Fibroblast of skin of back (primary cell): Measurements from ENCODE around the gene FOXO1.

Source experiments
- DNase-seq: peaks from one replicate; pipeline ENCODE4 v3.0.0-alpha.2; 2013

FOXO1 gene

DNA sequence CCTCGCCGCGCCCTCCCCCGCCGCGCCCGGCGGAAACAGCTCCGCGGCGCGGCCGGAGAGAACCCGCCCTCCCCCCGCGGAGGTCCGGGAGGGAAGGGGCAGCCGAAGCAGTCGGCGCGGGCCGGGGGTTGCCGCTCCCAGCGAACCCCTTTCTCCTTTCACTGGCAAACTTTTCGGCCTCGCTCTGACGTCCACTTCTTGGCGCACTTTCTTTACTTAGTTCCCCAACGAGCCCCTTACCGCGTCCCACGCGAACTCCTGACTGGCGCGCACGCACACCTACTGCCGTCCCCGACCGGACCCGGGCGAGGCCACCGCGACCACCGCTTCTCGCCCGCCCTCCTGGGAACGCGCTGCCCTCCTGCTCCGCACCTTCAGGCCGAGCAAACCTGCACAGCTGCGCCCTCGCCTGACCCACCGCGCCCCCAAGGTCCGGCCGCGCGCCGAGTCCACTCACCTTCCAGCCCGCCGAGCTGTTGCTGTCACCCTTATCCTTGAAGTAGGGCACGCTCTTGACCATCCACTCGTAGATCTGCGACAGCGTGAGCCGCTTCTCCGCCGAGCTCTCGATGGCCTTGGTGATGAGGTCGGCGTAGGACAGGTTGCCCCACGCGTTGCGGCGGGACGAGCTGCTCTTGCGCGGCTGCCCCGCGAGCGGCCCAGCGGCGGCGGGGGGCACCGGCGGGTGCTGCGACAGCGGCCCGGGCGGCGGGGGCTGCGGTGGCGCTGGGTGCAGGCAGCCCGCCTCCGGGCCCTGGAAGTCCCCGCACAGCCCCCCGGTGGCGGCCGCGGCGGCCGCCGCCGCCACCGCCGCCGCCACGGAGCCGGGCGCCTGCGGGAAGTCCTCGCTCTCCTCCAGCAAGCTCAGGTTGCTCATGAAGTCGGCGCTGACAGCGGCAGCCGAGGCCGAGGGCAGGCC, 1.1 kb downstream of the FOXO1 start:
- peak; percentile 30 for DNase-seq

DNA sequence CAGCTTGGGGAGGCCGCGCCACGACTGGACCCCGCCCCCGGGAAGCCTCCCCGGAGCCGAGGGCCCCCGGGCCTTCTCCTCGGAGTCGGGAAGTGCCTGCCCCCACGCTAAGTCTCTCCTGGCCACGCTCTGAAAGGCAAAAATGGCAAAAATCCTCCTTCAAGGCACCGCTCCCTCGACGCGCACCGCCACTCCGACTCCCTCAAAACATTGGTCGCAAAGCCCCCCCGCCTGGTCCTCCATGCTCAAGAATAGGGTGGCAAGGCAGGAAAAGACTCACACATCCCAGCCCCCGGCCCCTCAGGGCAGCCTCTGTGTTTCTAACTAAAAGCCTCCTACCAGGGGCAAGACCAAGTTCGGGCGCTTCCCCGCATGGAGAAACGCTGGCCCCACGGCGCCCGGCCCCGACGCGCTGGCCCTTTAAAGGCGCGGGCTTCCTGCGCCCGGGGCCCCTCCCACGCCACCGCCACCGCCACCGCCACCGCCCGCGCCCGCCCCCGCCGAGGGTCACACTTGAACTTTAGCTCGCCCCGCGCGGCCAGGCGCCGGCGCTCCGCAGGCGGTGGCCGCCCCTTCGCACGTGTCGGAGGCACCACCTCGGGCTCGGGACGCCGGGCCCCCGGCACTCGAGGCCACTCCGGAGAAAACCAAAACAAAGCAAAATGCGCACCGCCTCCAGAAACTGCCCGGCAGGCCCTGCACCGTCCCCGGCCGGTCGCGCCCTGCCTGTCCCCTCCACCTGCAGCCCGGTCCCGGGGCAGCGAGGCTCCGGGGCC, 1.9 kb downstream of the FOXO1 start:
- DNase-seq, result peak; percentile 41

DNA sequence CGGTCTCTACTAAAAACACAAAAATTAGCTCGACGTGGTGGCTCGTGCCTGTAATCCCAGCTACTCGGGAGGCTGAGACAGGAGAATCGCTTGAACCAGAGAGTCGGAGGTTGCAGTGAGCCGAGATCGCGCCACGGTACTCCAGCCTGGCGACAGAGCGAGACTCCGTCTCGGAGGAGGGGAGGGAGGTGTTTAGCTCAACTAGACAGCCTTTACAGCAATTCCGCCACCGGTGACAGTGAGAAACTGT, 2.4 kb downstream of the FOXO1 start:
- peak; percentile 30 for DNase-seq

DNA sequence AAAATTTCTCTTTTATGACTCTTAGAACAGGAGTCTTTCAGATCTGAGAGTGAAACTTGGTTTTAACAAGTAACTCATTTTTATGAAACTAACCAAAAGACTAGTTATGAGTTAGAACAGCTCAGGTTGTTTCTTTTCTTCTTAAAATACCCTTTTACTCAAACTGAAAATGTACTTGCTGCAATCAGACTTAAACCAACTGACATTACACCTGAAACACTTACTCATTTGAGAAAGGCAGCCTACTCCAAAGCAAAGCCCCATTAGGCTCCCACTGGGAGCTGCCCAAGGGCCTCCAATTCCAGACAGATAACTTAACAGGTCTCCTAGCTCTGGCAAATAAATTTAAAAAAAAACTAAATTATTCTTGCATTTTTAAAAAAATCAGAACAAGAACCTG, 3.6 kb downstream of the FOXO1 start:
- DNase-seq, result no peak

DNA sequence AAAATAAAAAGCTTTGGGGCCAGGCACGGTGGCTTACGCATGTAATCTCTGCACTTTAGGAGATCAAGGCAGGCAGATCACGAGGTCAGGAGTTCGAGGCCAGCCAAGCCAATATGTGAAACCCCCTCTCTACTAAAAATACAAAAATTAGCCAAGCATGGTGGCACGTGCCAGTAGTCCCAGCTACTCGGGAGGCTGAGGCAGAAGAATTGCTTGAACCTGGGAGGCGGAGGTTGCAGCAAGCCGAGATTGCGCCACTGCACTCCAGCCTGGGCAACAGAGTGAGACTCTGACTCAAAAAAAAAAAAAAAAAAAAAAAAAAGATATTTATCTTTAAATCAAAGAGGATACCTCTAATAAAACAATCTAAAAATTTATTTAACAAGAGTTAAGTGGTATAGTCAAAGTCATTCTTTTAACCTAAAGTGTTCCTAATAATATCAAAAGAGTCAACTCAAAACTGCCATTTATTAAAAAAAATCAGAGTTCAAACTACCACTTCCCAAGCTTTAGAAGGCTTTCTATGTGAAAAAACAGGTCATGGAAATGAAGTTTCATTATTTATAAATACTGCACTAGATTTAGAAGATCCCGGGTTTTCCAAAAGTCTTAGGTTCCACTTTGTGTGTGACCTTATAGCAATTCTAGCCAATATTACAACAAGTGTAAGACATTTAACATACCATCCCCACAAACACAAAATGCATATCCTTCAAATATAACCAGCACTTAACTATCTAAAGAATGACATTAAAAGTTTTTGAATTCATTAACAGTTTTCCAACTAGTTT, 4.4 kb downstream of the FOXO1 start:
- no peak for DNase-seq

DNA sequence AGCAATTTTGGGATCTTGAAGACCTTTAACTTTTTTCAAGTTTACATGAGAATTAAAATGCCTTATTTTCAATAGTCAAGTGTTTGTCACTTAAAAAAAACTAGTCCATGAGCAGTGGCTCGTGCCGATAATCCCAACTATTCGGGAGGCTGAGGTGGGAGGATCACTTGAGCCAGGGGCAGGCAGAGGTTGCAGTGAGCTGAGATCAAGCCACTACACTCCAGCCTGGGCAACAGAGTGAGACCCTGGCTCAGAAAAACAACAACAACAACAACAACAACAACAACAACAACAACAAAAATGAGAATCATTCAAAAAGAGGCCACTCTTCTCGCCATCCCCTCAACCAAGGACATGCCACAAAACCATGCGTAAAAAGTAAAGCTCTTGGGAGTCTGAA, 5.7 kb downstream of the FOXO1 start:
- DNase-seq, result no peak

DNA sequence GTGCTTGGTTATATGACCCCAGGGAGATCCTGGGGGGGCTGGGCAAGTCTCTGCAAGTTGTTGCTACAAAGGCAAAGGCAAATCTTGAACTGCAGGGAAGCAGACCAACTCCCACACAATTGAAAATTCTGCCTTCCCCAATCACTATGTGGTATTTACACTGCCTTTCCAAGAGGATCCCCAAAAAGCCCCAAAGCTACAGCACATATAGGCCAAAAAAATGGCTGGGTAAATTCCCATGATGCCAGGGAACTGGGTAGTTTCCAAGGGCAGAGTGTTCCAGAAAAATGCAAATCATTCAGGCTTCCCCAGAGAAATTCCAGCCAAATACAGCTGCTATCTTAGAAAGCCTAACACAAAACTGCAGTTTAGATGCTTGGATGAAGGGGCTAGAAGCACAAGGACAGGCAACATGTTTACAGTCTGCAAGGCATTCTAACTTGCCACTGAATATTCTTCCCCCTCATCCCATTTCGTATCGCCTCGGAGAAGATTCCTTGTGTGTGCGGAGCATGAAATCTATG, 6.2 kb downstream of the FOXO1 start:
- peak; percentile 21 for DNase-seq

DNA sequence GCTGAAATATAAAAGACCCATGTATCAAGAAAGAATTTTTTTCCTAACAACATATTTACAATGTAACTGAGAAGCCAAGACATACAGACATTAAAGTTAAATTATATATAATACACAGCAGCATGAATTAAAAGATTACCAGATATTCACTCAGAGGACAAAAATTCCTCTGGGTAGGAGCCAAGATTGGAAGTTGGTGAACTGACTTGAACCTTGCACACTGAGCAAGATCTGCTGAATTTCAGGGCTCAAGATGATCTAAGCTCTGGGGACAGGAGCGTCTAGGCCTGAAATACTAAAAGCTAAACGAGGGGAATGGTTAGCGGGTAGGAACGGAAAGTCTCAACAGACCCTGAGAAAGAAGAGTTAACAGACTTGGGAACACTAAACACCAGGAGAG, 8.5 kb downstream of the FOXO1 start:
- DNase-seq, result peak; percentile 37

DNA sequence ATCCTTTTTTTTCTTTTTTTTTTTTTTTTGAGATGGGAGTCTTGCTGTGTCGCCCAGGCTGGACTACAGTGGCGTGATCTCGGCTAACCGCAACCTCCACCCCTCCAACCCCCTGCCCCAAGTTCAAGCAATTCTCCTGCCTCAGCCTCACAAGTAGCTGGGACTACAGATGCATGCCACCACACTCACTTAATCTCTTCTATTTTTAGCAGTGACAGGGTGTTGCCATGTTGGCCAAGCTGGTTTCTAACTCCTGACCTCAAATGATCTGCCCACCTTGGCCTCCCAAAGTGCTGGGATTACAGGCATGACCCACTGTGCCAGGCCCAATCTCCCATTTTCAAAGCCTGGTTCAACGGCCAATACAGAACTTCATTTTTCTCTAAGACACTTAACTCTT, 9.1 kb downstream of the FOXO1 start:
- DNase-seq, result no peak

DNA sequence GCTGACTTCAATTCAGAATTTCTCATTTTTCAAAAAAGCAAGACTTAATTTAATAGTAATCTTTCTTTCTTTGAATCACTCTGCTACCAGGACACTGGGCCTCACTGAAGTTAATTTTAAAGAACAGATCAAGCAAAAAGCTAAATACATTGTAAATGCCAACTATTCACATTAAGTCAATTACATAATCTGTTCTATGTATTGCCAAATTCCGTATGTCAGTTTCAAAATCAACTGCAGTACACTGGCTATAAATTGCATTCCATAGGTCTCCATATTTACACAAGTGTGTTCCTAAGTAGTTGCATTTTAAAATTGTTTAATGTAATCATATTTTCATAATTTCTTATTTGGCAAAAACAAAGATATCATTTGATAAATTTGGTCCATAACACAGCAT, 10.1 kb downstream of the FOXO1 start:
- DNase-seq, result no peak

DNA sequence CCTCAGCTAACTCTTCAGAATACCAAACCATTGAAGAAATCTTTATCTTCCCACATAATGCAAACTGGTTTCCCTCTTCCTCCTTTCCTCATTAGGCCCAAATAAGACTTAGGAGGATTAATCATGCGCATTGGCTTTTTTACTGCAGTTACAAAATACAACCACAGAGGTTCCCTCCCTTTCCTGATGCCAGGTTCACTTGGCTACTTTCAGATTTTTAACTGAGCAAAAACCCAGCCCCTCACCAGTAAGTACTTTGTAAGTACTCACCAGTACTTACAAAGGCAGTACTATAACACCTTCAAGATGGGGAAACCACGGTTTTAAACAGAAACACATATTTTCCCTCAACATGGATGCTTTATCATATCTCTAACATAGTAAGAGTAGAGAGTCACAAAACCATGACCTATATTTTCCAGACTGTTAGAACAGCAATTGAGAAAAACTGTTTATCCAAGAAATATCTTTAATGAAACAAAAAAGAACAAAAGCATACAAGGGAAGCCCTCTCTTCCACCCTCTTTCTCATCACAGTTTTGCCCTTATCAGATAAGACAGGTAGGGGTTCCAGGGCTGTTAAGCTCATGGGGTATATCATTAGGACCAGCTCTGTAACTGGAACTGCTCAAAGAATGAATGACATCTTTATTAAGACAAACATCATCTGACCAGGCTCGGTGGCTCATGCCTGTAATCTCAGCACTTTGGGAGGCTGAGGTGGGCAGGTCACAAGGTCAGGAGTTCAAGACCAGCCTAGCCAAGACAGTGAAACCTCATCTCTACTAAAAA, 12.7 kb downstream of the FOXO1 start:
- DNase-seq, result peak; percentile 12

DNA sequence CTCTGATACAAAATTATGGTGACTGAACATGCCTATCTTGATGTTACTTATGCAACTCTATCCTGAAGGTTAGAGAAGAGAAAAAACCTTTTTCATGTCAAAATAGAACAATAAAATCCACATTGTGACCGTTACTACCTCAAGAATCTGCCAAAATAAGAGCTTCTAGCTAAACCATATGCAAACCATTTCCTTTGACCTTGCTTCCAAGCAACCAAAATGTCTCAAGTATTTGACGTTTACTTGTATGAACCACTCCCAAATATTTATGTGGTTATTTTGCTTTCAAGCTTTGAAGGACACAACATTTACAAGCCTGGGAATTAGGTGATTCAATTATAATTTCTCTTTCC, 13.9 kb downstream of the FOXO1 start:
- no peak for DNase-seq

DNA sequence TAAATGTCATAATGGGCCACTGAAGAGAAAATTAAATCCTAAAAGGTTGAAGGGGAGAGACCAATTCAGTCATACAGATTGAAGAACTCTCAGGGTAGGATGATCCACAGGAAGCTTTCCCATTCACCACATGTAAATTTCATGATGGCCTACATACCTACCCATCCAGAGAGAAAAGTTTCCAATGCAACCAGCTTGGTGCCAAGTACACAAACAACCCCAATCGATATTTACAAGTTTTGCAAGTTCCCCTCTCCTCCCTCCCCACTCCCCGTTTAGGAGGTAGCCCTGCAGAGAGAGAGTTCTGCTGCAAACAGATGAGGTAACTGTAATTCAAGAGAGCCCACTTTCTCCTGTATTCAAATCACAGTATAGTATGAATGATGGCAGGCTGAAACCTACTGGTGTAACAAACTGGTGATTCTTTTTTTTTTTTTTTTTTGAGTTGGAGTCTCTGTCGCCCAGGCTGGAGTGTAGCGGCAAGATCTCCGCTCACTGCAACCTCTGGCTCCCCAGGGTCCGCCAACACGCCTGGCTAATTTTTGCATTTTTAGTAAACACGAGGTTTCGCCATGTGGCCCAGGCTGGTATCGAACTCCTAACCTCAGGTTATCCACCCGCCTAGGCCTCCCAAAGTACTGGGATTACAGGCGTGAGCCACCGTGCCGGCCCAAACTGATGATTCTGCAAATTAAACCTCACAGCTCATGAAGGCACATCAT, 14.4 kb downstream of the FOXO1 start:
- no peak for DNase-seq

DNA sequence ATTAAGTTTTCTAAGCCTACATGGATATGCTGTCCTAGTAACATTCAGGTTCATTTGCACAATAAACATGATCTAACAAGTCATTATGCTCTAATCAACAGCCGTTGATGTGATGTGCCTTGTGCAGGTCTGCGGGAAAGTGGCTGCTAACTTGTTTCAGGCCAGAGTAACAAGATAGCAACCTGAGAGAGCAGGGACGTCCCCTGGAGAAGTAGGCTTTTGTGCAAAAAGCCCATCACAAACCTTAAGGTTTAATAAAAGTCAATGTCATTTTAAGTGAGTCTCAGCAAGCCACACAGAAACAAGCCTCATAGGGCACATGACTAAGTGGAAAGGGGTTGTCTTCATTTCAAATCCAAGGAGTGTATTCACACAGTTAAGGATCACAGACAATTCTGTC, 17.6 kb downstream of the FOXO1 start:
- DNase-seq, result no peak

DNA sequence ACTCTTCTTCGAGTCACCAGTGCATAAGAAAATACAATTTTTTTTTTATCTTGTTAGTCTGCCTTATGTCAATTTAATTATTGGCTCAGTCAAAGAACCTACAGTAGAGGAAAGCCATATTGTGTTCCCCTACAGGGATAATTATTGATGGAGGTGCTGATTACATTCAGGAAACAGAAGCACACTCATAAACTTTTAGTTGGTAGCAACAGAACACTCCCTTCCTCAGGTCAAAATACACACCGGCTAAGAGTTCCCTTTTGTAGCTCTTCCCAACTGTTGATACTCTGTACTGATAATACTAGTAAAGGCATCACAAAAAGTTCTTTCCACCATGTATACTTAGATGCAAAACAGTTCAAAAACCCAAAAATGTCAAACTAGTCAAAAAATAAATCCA, 18.4 kb downstream of the FOXO1 start:
- no peak for DNase-seq

DNA sequence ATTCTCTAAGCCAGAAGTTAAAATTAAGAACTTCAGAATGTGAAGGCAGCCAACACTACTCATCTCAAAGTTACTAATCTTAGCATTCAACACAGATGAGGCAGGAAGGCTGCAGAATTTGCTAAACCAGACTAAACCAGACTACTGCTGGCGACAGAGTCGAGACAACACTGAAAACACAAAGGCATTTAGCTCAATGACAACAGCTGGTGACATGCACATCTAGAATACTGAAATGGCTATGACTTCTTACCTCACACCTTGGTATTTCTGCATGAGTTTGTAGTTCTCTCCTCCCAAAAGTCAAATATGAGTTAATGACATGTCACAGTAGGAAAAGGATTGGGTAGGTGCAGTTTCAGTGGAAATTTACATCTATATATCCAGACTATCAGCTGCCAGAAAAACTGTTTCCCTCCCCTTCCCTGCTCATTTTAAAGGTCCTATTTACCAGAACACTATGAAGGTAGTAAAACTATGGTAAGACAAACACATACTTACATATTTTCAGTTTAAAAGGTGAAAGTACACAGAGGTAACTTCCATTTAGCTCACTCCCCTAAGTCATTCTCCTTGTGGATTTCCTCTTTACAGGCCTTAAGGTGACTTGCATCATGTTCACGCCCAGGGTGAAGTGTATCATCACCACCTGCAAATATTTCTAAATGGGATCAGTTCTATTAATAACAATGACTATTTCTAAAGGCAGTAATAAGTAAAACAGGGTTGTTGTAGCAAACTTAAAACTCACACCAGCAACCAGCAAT, 21.4 kb downstream of the FOXO1 start:
- DNase-seq, result no peak

DNA sequence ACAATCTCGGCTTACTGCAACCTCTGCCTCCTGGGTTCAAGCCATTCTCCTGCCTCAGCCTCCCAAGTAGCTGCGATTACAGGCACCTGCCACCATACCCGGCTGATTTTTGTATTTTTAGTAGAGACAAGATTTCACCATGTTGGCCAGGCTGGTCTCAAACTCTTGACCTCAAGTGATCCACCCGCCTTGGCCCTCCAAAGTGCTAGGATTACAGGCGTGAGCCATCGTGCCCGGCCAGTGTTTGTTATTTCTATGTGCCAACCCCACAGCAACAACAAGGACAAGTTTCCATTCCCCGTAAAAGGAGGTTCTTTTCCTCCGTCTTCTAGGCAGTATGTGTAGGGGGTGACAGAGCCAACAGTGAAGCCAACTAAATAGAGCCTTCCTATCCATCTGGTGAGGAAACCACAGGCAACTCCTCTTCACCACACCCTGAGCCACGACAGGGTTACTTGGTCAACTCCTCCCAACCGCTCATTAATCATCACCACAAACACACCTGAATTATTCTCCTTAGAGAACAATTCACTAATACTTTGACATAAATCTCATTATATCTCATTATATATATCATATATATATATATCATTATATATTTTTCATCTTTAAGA, 25.5 kb downstream of the FOXO1 start:
- no peak for DNase-seq

DNA sequence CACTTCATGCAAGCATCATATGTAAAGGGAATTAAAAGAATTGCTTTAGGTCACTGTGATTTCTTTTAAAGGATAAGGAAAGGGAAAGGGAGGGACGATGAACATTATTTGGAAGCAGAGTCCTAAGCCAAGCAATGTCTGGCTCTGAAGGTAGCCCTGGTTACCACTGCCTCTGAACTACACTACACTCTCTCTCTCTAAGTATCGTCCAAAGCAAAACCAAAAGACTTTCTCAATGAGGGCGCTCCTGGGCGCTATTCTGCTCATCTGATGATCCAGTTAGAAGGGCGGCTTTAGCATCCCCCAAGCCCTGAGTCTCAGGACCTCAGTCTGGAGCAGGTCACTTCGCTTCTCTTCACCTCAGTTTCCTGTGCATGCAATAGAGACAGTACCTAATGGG, 26.2 kb downstream of the FOXO1 start:
- DNase-seq, result no peak

DNA sequence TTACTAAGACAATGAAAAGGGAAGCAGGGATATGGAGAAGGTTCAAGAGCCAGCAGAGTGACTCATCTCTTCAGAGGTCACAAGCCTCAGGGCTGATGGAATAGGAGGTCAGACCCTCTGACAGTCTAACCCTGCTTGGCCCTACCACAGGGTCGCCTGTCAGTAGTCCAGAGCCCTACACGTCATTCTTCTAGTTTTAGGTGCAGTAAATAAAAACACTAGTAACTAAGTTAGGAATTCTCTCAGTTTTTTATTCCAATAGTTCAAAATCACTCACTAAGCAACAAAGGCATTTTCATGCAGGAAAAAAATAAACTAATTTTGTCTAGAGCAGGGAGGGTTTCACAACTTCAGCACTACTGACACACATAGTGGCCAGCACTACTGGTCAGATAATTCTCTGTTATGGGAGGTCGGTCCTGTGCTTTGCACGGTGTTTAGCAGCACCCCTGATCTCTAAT, 27.2 kb downstream of the FOXO1 start:
- no peak for DNase-seq

DNA sequence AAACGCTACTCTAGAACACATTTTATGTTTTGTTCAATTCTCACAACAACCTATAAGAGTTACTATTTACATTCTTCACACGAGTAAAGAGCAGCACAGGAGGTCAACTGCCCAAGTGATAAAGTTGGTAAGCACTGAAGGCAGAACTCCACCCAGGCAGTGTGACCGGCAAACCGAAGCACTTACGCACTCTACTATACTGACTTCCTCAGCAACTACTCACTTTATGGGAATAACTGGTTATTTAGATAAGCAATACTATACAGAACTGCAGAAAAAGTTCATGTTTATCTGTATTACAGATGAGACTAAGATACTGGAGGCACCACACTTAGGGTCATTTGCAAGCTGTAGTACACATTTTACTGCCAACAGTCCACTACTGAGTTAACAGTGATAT, 28.8 kb downstream of the FOXO1 start:
- no peak for DNase-seq
